ENCODE data around the gene SLC22A17. TPM values are rescaled to one million over a fixed set of nuclear protein-coding genes. Genes with fewer than 3 reads are reported as not detected.
A peak's percentile ranks its signal among the peaks of the same experiment; 100 is the strongest.

The SLC22A17 gene
- total and polyA plus RNA-seq, 2 experiments from 2014 or later = 43.8 to 74.0 TPM

DNA sequence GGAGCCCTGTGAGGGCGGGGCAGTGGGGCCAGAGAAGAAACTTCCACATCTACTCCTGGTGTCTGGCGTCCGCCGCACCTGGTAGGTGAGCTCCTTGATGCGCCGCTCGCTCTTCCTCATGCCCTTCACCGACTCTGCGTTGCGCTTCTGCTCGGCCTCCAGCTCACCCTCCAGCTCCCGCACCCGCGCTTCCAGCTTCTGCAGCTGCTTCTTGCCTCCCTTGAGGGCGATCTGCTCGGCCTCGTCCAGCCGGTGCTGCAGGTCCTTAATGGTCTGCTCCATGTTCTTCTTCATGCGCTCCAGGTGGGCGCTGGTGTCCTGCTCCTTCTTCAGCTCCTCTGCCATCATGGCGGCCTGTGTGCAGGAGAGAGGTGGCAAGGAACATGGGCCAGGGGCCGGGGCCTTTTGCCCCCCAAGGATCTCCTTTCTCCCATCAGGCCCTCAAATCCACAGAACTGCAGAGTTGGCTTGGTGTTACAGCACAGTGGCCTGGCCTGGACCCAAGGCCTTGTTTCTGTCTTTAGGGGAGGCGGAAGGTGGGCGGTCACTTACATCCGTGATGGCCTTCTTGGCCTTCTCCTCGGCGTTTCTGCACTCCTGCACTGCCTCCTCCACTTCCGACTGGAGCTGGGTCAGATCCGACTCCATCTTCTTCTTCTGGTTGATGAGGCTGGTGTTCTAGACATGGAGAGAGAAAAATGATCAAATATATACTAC lies 31.8 kb upstream of the SLC22A17 start:
- TF ChIP-seq, protein P1, sequence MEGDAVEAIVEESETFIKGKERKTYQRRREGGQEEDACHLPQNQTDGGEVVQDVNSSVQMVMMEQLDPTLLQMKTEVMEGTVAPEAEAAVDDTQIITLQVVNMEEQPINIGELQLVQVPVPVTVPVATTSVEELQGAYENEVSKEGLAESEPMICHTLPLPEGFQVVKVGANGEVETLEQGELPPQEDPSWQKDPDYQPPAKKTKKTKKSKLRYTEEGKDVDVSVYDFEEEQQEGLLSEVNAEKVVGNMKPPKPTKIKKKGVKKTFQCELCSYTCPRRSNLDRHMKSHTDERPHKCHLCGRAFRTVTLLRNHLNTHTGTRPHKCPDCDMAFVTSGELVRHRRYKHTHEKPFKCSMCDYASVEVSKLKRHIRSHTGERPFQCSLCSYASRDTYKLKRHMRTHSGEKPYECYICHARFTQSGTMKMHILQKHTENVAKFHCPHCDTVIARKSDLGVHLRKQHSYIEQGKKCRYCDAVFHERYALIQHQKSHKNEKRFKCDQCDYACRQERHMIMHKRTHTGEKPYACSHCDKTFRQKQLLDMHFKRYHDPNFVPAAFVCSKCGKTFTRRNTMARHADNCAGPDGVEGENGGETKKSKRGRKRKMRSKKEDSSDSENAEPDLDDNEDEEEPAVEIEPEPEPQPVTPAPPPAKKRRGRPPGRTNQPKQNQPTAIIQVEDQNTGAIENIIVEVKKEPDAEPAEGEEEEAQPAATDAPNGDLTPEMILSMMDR (IDR thresholded peaks at IDR 0.05; ENCODE audit: low read depth, low read length) = no peak
- DNase-seq (ENCODE audit: low read depth in 1 of 2, low spot score in 1 of 2) = no peak
- H3K36me3 ChIP-seq = peaks cover 91% of the 10 kb centered on the region
- H3K27ac ChIP-seq = peak overlapping the region; percentile 86
- H3K4me3 ChIP-seq = no peak overlapping the region
- H3K4me1 ChIP-seq (ENCODE audit: low read depth) = no peaks in the 10 kb centered on the region
- no peaks in the 10 kb centered on the region for H3K9me3 ChIP-seq (ENCODE audit: low read depth)
- H3K27me3 ChIP-seq = no peaks in the 10 kb centered on the region

DNA sequence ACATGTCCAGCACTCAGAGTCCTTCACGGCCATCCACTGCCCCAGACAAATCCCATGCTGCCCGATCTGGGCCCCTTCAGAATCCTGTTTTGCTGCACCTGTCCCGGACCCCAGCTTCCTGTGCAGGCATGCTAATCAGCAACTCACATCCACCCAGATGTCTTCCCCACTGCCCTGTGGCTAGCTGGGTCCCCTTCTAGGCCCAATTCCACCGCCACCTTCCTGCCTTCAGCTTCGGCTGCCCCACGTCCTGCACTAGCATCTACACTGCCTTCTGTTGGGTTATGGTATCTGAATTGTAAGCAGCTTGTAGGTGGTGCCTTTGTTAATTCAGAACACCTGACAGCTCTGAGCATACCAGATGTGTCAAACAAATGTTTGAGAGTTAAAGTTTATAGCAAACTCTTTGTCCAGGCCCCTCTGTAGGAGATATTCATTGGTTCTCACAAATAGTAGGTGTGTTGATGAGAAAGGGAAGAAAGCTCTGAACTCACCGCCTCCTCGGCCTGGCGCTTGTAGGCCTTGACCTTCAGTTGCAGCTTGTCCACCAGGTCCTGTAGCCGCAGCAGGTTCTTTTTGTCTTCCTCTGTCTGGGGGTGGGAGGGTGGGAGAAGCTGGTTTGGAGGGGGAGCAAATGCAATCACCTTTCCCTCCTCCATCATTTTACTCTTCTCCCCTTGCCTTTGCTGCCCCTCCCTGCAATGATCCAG lies 30.2 kb upstream of the SLC22A17 start:
- DNase-seq (ENCODE audit: low read depth in 1 of 2, low spot score in 1 of 2) = no peak
- no peaks in the 10 kb centered on the region for H3K27me3 ChIP-seq

DNA sequence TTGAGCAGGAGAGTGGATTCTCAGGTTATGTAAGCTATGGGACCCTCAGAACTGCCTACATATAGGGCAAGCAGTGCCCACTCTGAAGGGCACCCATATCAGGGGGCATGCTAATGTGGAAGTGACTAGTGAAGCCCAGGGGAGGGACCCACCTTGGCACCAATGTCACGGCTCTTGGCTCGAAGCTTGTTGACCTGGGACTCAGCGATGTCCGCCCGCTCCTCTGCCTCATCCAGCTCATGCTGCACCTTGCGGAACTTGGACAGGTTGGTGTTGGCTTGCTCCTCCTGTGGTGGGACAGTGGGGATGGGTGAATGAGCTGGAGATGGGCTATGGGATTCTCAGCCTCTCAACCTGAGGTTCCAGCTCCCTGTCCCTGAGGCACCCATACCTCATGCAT lies 29.6 kb upstream of the SLC22A17 start:
- no peak for DNase-seq (ENCODE audit: low read depth in 1 of 2, low spot score in 1 of 2)
- no peaks in the 10 kb centered on the region for H3K4me1 ChIP-seq (ENCODE audit: low read depth)
- peaks cover 68% of the 10 kb centered on the region for H3K36me3 ChIP-seq
- no peak overlapping the region for H3K4me3 ChIP-seq
- H3K9me3 ChIP-seq (ENCODE audit: low read depth) = no peaks in the 10 kb centered on the region
- TF ChIP-seq, protein P1 (IDR thresholded peaks at IDR 0.05; ENCODE audit: low read depth, low read length) = no peak
- H3K27me3 ChIP-seq = no peaks in the 10 kb centered on the region
- H3K27ac ChIP-seq = peak overlapping the region; percentile 86

More for the DNA sequence above, 30.2 kb upstream of the SLC22A17 start:
- Histone ChIP-seq H3K9me3 (ENCODE audit: low read depth) (no peaks in the 10 kb centered on the region), H3K4me1 (ENCODE audit: low read depth) (no peaks in the 10 kb centered on the region), H3K36me3 (peaks cover 74% of the 10 kb centered on the region), H3K4me3 (no peak overlapping the region), H3K27ac (peak overlapping the region; percentile 86)
- TF ChIP-seq, protein P1 (IDR thresholded peaks at IDR 0.05; ENCODE audit: low read depth, low read length) = no peak

DNA sequence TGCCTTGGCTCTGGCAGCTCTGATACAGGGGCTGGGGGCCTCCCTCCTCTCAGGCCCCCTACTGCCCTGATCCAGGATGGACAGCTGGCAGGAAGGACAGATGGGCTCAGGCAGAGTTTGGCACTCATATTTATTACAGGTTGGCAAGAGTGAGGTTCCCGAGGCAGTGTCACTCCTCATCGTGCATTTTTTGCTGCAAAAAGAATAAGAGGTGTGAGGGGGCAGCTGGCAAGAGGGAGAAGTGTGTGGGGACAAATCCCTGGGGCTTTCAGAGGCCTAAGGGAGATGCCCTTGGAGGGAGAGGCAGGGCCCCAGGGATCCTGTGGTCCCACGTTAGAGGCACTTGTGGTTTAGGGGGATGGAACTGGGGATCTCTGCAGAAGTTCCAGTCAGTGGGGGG lies 29.2 kb upstream of the SLC22A17 start:
- TF ChIP-seq, protein P1 (IDR thresholded peaks at IDR 0.05; ENCODE audit: low read depth, low read length) = no peak
- no peak for DNase-seq (ENCODE audit: low read depth in 1 of 2, low spot score in 1 of 2)
- H3K36me3 ChIP-seq = peaks cover 64% of the 10 kb centered on the region
- no peaks in the 10 kb centered on the region for H3K4me1 ChIP-seq (ENCODE audit: low read depth)
- H3K4me3 ChIP-seq = no peak overlapping the region
- H3K9me3 ChIP-seq (ENCODE audit: low read depth) = no peaks in the 10 kb centered on the region
- H3K27ac ChIP-seq = peak overlapping the region; percentile 86
- H3K27me3 ChIP-seq = no peaks in the 10 kb centered on the region

DNA sequence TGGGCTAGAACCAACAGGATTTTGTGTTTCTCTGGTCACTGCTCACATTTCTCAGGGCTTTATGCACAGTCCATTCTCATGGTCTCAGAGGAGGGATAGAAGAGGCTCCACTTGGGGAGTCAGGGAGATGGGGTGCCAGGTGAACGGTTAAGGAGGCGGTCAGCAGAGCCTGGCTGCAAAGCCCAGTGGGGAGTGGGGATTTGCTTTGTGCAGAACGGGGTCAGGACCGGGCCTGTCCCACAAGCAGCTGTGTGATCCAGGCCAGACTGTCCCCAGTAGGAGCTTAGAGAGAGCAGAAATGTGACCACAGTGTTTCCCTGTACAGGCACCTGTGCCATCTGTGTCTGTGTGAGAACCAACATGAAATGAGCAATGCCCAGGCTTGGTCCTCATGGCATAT lies 28.3 kb upstream of the SLC22A17 start:
- peak in 1 of 2 donors; percentile 6 for DNase-seq (ENCODE audit: low read depth in 1 of 2, low spot score in 1 of 2)
- Histone ChIP-seq H3K36me3 (peaks cover 55% of the 10 kb centered on the region), H3K27me3 (no peaks in the 10 kb centered on the region), H3K4me1 (ENCODE audit: low read depth) (no peaks in the 10 kb centered on the region), H3K4me3 (no peak overlapping the region), H3K27ac (peak overlapping the region; percentile 86), H3K9me3 (ENCODE audit: low read depth) (no peaks in the 10 kb centered on the region)
- TF ChIP-seq, protein P1 (IDR thresholded peaks at IDR 0.05; ENCODE audit: low read depth, low read length) = no peak

Measured in cardiac muscle cell (in vitro differentiated cells and primary cell).